Vagina (tissue), 2 donors: ENCODE results near the gene ATXN7L3. TPM values are rescaled to one million over a fixed set of nuclear protein-coding genes. Genes with fewer than 3 reads are reported as not detected.
A peak's percentile ranks its signal among the peaks of the same experiment; 100 is the strongest.
"Not testable (repeated sequence)": the region's sequence is repeated elsewhere in the genome, so short reads cannot be mapped to it uniquely, and the experiment has no call there.

ENCODE experiments used
- DNase-seq, 2 donors: peaks; one replicate each; pipeline ENCODE4 v3.0.0-alpha.2; 2017; ENCODE audit errors: extremely low spot score in 2 of 2
- H3K27ac ChIP-seq: fragments of 200-600 bp; sonication (generic); one replicate; pipeline ENCODE4 v1.5.1; 2019
- H3K27me3 ChIP-seq: fragments of 200-600 bp; sonication (generic); one replicate; pipeline ENCODE4 v1.5.1; 2019
- H3K36me3 ChIP-seq, 2 donors: fragments of 200-600 bp; sonication (generic); one replicate each; pipeline ENCODE4 v1.5.1; 2017 to 2019
- H3K4me1 ChIP-seq: fragments of 200-600 bp; sonication (generic); one replicate; pipeline ENCODE4 v1.5.1; 2019
- H3K4me3 ChIP-seq, 2 donors: fragments of 200-600 bp; sonication (generic); 1 replicate in 1 of 2; 2 replicates in 1 of 2; pipeline ENCODE4 v1.5.1; 2016 to 2019
- H3K9me3 ChIP-seq: fragments of 200-600 bp; sonication (generic); one replicate; pipeline ENCODE4 v1.5.1; 2019
- POLR2A ChIP-seq, 2 donors: fragments of 450-650 bp; IDR thresholded peaks; one replicate each; pipeline ENCODE4 v1.6.1; 2017; ENCODE audit warnings: antibody characterized with exemption in 2 of 2, mild to moderate bottlenecking in 2 of 2, moderate library complexity in 2 of 2
- POLR2AphosphoS5 ChIP-seq, 2 donors: sonication (generic); formaldehyde crosslinking; IDR thresholded peaks; one replicate each; pipeline ENCODE4 v1.9.0; 2017; ENCODE audit warnings: antibody characterized with exemption in 2 of 2, mild to moderate bottlenecking in 2 of 2, low read depth in 1 of 2; ENCODE audit not compliant: insufficient read depth in 1 of 2
- intact Hi-C: fragments of 100-400 bp; cut with DNase I; formaldehyde crosslinking; loops from one replicate; pipeline ENCODE4 v1.15.1; 2023
- total RNA-seq: library from RNA; depleted of rRNA; stranded (reverse); fragments of >200 nt; gene quantifications from one replicate; pipeline ENCODE4 v1.2.3, GENCODE V29; 2016
- TF ChIP-seq, protein P1 (sequence below), 3 experiments: fragments of 450-650 bp in 2 of 3; fragments of 200-600 bp in 1 of 3; sonication (generic) in 1 of 3; IDR thresholded peaks; one replicate each; pipeline ENCODE4 v1.5.1; 2017 to 2019; ENCODE audit warnings: antibody characterized with exemption in 3 of 3, mild to moderate bottlenecking in 2 of 3, moderate library complexity in 2 of 3

The ATXN7L3 gene, protein sequence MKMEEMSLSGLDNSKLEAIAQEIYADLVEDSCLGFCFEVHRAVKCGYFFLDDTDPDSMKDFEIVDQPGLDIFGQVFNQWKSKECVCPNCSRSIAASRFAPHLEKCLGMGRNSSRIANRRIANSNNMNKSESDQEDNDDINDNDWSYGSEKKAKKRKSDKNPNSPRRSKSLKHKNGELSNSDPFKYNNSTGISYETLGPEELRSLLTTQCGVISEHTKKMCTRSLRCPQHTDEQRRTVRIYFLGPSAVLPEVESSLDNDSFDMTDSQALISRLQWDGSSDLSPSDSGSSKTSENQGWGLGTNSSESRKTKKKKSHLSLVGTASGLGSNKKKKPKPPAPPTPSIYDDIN
- total RNA-seq, result 27.3 TPM

DNA sequence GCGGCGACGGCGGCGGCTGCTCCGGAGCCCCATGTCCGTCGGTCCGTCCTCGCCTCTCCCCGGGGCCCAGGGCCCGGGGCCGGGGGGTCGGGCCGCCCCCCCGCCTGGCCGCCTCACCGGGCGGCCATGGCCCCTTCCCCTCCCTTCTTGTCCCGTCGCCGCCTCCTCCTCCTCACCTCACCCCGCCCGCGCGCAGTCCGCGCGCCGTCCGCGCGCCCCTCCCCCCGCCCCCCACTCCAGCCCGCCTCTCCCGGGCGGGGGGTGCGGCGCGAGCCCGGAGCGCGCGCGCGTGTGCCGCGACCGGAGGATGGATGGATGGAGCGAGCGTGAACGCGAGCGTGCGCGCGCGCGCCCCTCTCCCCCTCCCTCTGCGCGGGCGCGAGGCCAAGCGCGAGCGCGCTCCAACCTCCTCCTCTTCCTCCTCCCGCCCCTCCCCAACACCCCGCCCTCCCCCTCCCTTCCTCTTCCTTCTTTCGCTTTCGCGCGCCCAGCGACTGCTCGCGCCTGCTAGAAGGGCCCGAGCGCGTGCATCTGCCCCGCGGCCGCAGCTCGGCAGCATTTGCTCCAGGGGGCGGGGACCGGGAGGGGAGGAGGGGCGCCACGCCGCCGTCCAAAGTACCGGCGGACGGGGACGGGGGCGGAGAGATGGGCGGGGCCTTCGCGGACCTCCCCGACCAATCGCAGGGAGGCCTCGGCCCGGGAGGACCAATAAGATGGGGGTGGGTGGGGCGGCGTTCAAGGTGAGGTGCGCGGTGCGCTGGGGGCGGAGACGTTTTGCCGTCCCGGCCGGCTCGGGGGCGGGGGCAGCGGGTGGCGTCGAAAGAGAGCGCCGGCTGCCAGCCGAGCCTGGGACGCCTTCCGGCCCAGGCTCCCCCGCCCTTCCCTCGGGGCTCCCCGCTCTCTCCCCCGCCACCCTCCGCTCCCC is at the start of gene ATXN7L3:
ATXN7L3 (minus strand) TSS at position 332 of the 925 bp plus-strand sequence. CDS start 1,814 bp downstream, outside the sequence.
- peak within 1 kb of the TSS; percentile 68 to 98 for H3K4me3 ChIP-seq
- peaks cover 0 to 8% of the 10 kb centered on the region in 2 donors for H3K36me3 ChIP-seq
- no peaks in the 10 kb centered on the region for H3K27me3 ChIP-seq
- no peaks in the 10 kb centered on the region for H3K9me3 ChIP-seq
- peaks cover 31% of the 10 kb centered on the region for H3K4me1 ChIP-seq
- intact Hi-C loops, result loop anchor here (1.0 kb wide), 1 partner anchor 23 kb away; no protein-coding TSS in a partner anchor
- TF ChIP-seq POLR2A (IDR thresholded peaks at IDR 0.05), result peak in 1 of 2 donors; percentile 19
- TF ChIP-seq POLR2AphosphoS5 (IDR thresholded peaks at IDR 0.05; ENCODE audit: insufficient read depth in 1 of 2, low read depth in 1 of 2), result peak in 1 of 2 donors; percentile 46
- TF ChIP-seq, protein P1, sequence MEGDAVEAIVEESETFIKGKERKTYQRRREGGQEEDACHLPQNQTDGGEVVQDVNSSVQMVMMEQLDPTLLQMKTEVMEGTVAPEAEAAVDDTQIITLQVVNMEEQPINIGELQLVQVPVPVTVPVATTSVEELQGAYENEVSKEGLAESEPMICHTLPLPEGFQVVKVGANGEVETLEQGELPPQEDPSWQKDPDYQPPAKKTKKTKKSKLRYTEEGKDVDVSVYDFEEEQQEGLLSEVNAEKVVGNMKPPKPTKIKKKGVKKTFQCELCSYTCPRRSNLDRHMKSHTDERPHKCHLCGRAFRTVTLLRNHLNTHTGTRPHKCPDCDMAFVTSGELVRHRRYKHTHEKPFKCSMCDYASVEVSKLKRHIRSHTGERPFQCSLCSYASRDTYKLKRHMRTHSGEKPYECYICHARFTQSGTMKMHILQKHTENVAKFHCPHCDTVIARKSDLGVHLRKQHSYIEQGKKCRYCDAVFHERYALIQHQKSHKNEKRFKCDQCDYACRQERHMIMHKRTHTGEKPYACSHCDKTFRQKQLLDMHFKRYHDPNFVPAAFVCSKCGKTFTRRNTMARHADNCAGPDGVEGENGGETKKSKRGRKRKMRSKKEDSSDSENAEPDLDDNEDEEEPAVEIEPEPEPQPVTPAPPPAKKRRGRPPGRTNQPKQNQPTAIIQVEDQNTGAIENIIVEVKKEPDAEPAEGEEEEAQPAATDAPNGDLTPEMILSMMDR (IDR thresholded peaks at IDR 0.05), result no peak
- peak within 1 kb of the TSS; percentile 98 for H3K27ac ChIP-seq
- DNase-seq, result peak in 1 of 2 donors; percentile 98

DNA sequence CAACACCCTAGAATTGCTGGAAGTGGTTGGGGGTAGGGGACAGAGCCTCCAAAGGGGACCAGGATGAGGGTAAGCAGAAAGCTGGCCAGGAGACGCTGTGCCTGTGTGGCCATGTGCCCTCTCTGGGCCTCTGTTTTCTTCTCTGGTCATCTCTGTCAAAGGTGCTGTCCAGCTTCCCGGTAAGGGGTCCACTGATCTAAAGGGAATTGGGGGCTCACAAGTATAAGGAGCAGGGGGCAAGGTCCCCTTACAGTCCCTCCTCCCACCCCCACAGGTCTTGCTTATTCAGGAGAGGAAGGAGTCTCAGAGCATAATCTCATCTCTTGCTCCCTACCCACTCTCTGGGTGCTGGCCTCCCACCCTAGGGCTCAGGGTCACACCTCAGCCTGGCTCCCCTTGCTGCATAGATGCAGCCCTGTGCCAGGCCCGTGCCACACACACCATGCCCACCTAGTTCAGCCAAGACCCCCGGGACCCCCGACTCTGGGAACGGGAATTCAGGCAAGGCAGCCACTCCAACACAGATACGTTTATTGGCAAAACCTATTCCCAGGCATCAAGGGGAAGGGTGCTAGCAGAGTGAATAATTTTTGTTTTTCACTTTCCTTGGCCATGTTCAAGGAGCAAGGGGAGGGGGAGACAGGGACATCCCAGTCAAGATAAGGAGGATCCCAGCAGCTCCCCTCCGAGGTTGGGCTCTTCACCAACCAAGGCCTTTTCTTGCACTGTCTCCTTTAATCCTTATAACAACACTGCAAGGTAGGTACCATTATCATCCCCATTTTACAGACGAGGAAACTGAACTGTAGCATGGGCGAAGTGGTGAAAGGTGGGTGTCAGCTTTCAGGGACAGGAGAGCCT is 48.4 kb upstream of the ATXN7L3 start:
- DNase-seq, result no peak
- TF ChIP-seq POLR2A (IDR thresholded peaks at IDR 0.05) (no peak), POLR2AphosphoS5 (IDR thresholded peaks at IDR 0.05; ENCODE audit: insufficient read depth in 1 of 2, low read depth in 1 of 2) (no peak)
- TF ChIP-seq, protein P1 (IDR thresholded peaks at IDR 0.05), result no peak
- intact Hi-C loops, result no loop called here

DNA sequence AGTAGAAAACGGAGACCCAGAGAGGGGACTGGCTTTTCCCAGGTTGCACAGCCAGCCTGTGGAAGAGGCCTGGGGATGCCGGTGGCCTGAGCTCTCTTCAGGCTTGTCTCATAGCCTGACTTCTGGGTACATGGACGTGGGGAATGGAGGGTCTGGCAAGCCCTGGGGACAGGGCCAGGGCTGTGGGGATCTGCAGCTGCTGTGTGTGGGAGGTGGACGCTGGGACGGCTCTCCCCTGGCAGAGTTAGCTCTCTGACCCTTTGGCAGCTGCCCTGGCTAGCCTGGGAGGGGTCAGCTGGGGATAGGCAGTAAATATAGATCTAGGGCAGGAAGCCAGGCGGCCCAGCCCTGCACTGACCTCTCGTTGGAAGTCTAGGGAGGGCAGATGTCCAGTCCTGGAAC is 47.8 kb upstream of the ATXN7L3 start:
- Histone ChIP-seq H3K27me3 (no peaks in the 10 kb centered on the region), H3K9me3 (no peaks in the 10 kb centered on the region), H3K36me3 (no peaks in the 10 kb centered on the region), H3K4me1 (peaks cover 12% of the 10 kb centered on the region), H3K4me3 (no peak overlapping the region), H3K27ac (no peak overlapping the region)
- intact Hi-C loops, result no loop called here
- DNase-seq, result no peak
- TF ChIP-seq, protein P1 (IDR thresholded peaks at IDR 0.05), result no peak
- TF ChIP-seq POLR2A (IDR thresholded peaks at IDR 0.05), result no peak
- TF ChIP-seq POLR2AphosphoS5 (IDR thresholded peaks at IDR 0.05; ENCODE audit: insufficient read depth in 1 of 2, low read depth in 1 of 2), result no peak

More for the DNA sequence above, 48.4 kb upstream of the ATXN7L3 start:
- peaks cover 12% of the 10 kb centered on the region for H3K4me1 ChIP-seq
- H3K27ac ChIP-seq, result no peak overlapping the region
- no peak overlapping the region for H3K4me3 ChIP-seq
- H3K27me3 ChIP-seq, result no peaks in the 10 kb centered on the region
- H3K36me3 ChIP-seq, result no peaks in the 10 kb centered on the region
- H3K9me3 ChIP-seq, result no peaks in the 10 kb centered on the region

DNA sequence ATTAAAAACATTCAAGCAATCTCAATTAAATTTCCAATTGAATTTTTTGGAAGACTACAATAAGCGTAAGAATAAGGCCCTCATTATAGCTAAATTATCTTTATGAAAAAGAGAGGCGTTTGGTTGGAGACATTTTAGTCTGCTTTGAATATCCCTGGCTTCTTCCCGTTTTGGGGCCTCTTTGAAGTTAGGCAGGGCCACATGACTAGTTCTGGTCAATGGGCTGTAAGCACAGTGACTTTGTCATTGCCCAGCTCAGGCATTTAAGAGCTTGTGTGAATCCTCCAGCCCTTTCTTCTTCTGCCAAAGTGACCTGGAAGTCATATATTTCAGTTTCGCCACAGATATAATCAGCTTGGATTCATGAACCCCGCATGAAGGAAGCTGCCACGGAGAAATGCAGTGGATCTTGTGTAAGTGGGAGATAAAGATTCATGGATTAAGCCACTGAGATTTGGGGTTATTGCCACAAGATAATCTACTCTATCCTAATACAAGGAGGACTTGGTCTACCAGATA is 41.5 kb upstream of the ATXN7L3 start:
- Histone ChIP-seq H3K9me3 (no peaks in the 10 kb centered on the region), H3K4me3 (no peak overlapping the region), H3K36me3 (no peaks in the 10 kb centered on the region), H3K27me3 (no peaks in the 10 kb centered on the region), H3K4me1 (no peaks in the 10 kb centered on the region), H3K27ac (no peak overlapping the region)
- DNase-seq, result no peak
- intact Hi-C loops, result no loop called here
- TF ChIP-seq POLR2A (IDR thresholded peaks at IDR 0.05) (no peak), POLR2AphosphoS5 (IDR thresholded peaks at IDR 0.05; ENCODE audit: insufficient read depth in 1 of 2, low read depth in 1 of 2) (no peak)
- TF ChIP-seq, protein P1 (IDR thresholded peaks at IDR 0.05), result no peak

DNA sequence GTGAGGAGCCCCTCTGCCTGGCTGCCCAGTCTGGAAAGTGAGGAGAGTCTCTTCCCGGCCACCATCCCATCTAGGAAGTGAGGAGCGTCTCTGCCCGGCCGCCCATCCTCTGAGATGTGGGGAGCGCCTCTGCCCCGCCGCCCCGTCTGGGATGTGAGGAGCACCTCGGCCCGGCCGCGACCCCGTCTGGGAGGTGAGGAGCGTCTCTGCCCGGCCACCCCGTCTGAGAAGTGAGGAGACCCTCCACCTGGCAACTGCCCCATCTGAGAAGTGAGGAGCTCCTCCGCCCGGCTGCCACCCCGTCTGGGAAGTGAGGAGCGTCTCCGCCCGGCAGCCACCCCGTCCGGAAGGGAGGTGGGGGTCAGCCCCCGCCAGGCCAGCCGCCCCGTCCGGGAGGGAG is 38.2 kb upstream of the ATXN7L3 start:
- H3K4me3 ChIP-seq, H3K9me3 ChIP-seq, H3K27me3 ChIP-seq, H3K4me1 ChIP-seq, H3K27ac ChIP-seq, H3K36me3 ChIP-seq, DNase-seq, intact Hi-C loops: not testable (repeated sequence)
